A549 (cell line): ENCODE measurements around the gene GAP43. TPM values are rescaled to one million over a fixed set of nuclear protein-coding genes. Genes with fewer than 3 reads are reported as not detected.

ENCODE experiments used
- ATAC-seq, 2 experiments: fragments of 200-7000 bp in 1 of 2; fragments of >200 bp in 1 of 2; cut with Nextera tagmentation in 1 of 2; cut with Tn5 transposase in 1 of 2; 3 replicates each; pipeline versions ENCODE4 v1.8.0 to v1.9.1; 2018 to 2020; ENCODE audit warnings: mild to moderate bottlenecking in 1 of 2, moderate library complexity in 1 of 2
- CTCF ChIA-PET: fragments of 300-600 bp; sonication (Branson Sonifier 250); formaldehyde crosslinking; extraction: SDS; loops from one replicate; lab custom pipeline; 2021; ENCODE audit warnings: antibody characterized with exemption, inconsistent platforms; lab: Yijun Ruan, JAX
- POLR2A ChIA-PET: fragments of 350-600 bp; formaldehyde crosslinking; extraction: SDS; loops from one replicate; lab custom pipeline; 2021; ENCODE audit warnings: antibody characterized with exemption, inconsistent platforms; lab: Yijun Ruan, JAX
- DNase-seq, 2 experiments: peaks; one replicate each; pipeline versions ENCODE4 v3.0.0 to v3.0.0-alpha.2; 2011 to 2016; ENCODE audit warnings: low read depth in 1 of 2, low spot score in 1 of 2
- FAIRE-seq: peaks from 2 replicates; lab custom pipeline; 2011; peaks lifted over from hg19 to GRCh38; lab: Jason Lieb, UNC
- H3K27ac ChIP-seq, 2 experiments: fragments of >200 bp; sonication (Bioruptor Twin); formaldehyde crosslinking; 3 replicates each; pipeline ENCODE4 v1.5.1; 2016 to 2017
- H3K4me1 ChIP-seq: fragments of >200 bp; sonication (Bioruptor Twin); formaldehyde crosslinking; 3 replicates; pipeline ENCODE4 v1.6.1; 2016
- H3K4me2 ChIP-seq: fragments of >200 bp; sonication (Bioruptor Twin); formaldehyde crosslinking; 3 replicates; pipeline ENCODE4 v1.6.1; 2016
- H3K4me3 ChIP-seq: fragments of >200 bp; sonication (Bioruptor Twin); formaldehyde crosslinking; 3 replicates; pipeline ENCODE4 v1.5.1; 2016
- H3K9me3 ChIP-seq: fragments of >200 bp; sonication (Bioruptor Twin); formaldehyde crosslinking; 3 replicates; pipeline ENCODE4 v1.6.1; 2016
- ATOH8 ChIP-seq: fragments of 250-450 bp; sonication (Bioruptor Pico); IDR thresholded peaks from 2 replicates; pipeline ENCODE4 v1.5.0; 2020; ENCODE audit warnings: low read depth, mild to moderate bottlenecking, moderate library complexity
- BCL3 ChIP-seq: fragments of >200 bp; sonication (Bioruptor Twin); formaldehyde crosslinking; IDR thresholded peaks from 3 replicates; pipeline ENCODE4 v1.6.1; 2016
- BHLHE40 ChIP-seq: IDR thresholded peaks from 2 replicates; pipeline ENCODE4 v1.6.1; 2012; ENCODE audit warnings: low read depth, low read length, inconsistent platforms
- CBX2 ChIP-seq: fragments of 200-600 bp; sonication (generic); IDR thresholded peaks from 2 replicates; pipeline ENCODE4 v1.6.1; 2016; ENCODE audit warnings: low read depth, mild to moderate bottlenecking, borderline replicate concordance
- CBX8 ChIP-seq: fragments of 200-600 bp; sonication (generic); IDR thresholded peaks from 2 replicates; pipeline ENCODE4 v1.6.1; 2016
- CEBPB ChIP-seq, 2 experiments: fragments of >200 bp in 1 of 2; sonication (Bioruptor Twin) in 1 of 2; formaldehyde crosslinking in 1 of 2; IDR thresholded peaks; 2 replicates each; pipeline ENCODE4 v1.6.1; 2012 to 2016
- EHMT2 ChIP-seq: fragments of 200-600 bp; sonication (generic); IDR thresholded peaks from 2 replicates; pipeline ENCODE4 v1.6.1; 2016; ENCODE audit warnings: antibody characterized with exemption, low read depth, mild to moderate bottlenecking, moderate library complexity
- ELK1 ChIP-seq: fragments of 150-350 bp; IDR thresholded peaks from 2 replicates; pipeline ENCODE4 v1.6.1; 2014; ENCODE audit warnings: low read depth, mild to moderate bottlenecking, low read length
- EP300 ChIP-seq, 2 experiments: fragments of >200 bp; sonication (Bioruptor Twin); formaldehyde crosslinking; IDR thresholded peaks; 2 replicates in 1 of 2; 3 replicates in 1 of 2; pipeline ENCODE4 v1.6.1; 2016 to 2017
- FOXS1 ChIP-seq: fragments of 250-450 bp; sonication (Bioruptor Pico); IDR thresholded peaks from 2 replicates; pipeline ENCODE4 v1.5.0; 2020; ENCODE audit warnings: mild to moderate bottlenecking, moderate library complexity
- GATA3 ChIP-seq: IDR thresholded peaks from 2 replicates; pipeline ENCODE4 v1.6.1; 2012; ENCODE audit warnings: borderline replicate concordance
- HES2 ChIP-seq: fragments of >200 bp; sonication (Bioruptor Twin); formaldehyde crosslinking; IDR thresholded peaks from 2 replicates; pipeline ENCODE4 v1.6.1; 2016
- KDM5A ChIP-seq: fragments of 200-600 bp; sonication (generic); IDR thresholded peaks from 2 replicates; pipeline ENCODE4 v1.6.1; 2016; ENCODE audit warnings: antibody characterized with exemption, mild to moderate bottlenecking
- MAX ChIP-seq: IDR thresholded peaks from 2 replicates; pipeline ENCODE4 v1.6.1; 2012
- MAZ ChIP-seq: fragments of 150-350 bp; IDR thresholded peaks from 2 replicates; pipeline ENCODE4 v1.6.1; 2014; ENCODE audit warnings: antibody characterized with exemption, low read depth, low read length, borderline replicate concordance
- NFE2L2 ChIP-seq: fragments of 150-350 bp; conservative IDR thresholded peaks from 2 replicates; pipeline ENCODE4 v1.6.1; 2014; ENCODE audit warnings: low read length
- NPAS2 ChIP-seq: fragments of 250-450 bp; sonication (Bioruptor Pico); IDR thresholded peaks from 2 replicates; pipeline ENCODE4 v1.8.0; 2022; ENCODE audit warnings: mild to moderate bottlenecking, moderate library complexity, borderline replicate concordance
- NR3C1 ChIP-seq: fragments of >200 bp; sonication (Bioruptor Twin); formaldehyde crosslinking; IDR thresholded peaks from 3 replicates; pipeline ENCODE4 v1.6.1; 2017
- PBX3 ChIP-seq: IDR thresholded peaks from 2 replicates; pipeline ENCODE4 v1.6.1; 2012
- PHF8 ChIP-seq: fragments of 200-600 bp; sonication (generic); IDR thresholded peaks from 2 replicates; pipeline ENCODE4 v1.6.1; 2016; ENCODE audit warnings: low read depth, mild to moderate bottlenecking, antibody characterized with exemption, moderate library complexity, borderline replicate concordance
- POLR2AphosphoS2 ChIP-seq: conservative IDR thresholded peaks from 2 replicates; pipeline ENCODE4 v1.6.1; 2012; ENCODE audit warnings: low read length, improper control_type of control experiment, inconsistent platforms
- RARB ChIP-seq: fragments of 250-450 bp; sonication (Bioruptor Pico); IDR thresholded peaks from 2 replicates; pipeline ENCODE4 v1.8.0; 2021; ENCODE audit warnings: mild to moderate bottlenecking, moderate library complexity
- RFX5 ChIP-seq: fragments of 450-650 bp; IDR thresholded peaks from 2 replicates; pipeline ENCODE4 v1.7.1; 2014; ENCODE audit warnings: antibody characterized with exemption, mild to moderate bottlenecking, moderate library complexity
- RNF2 ChIP-seq: fragments of 200-600 bp; sonication (generic); IDR thresholded peaks from 2 replicates; pipeline ENCODE4 v1.6.1; 2016; ENCODE audit warnings: low read depth, mild to moderate bottlenecking, antibody characterized with exemption, moderate library complexity, borderline replicate concordance
- USF2 ChIP-seq: fragments of 450-650 bp; IDR thresholded peaks from 2 replicates; pipeline ENCODE4 v1.6.1; 2014; ENCODE audit warnings: antibody characterized with exemption
- ZC3H11A ChIP-seq: fragments of 450-650 bp; IDR thresholded peaks from 2 replicates; pipeline ENCODE4 v1.6.1; 2014; ENCODE audit warnings: antibody characterized with exemption, mild to moderate bottlenecking
- whole genome bisulfite sequencing: methylation state at CpG from one replicate; pipeline ENCODE4 v1.1.6; 2017; ENCODE audit errors: missing lambda C conversion rate; 5-methylcytosine and 5-hydroxymethylcytosine counted together
- polyA plus RNA-seq, 4 experiments: library from polyadenylated mRNA; depleted of rRNA in 3 of 4; stranded (reverse); fragments of >200 nt; fragmentation: RNase III in 1 of 4; extraction: RNeasy Plus Mini Kit Qiagen cat#74134 plus additional on column Dnase treatment in 1 of 4; gene quantifications; 2 replicates in 3 of 4; 3 replicates in 1 of 4; pipeline ENCODE4 v1.2.3, GENCODE V29; 2011 to 2017

GAP43 gene
- polyA plus RNA-seq, 2 of the 4 experiments (the other 2 are of a cell fraction): not detected

- ChIA-PET POLR2A (no interaction called here), CTCF (no interaction called here)
- Histone ChIP-seq H3K27ac (no peak overlapping the region), H3K4me3 (no peak overlapping the region), H3K4me1 (peaks cover 13% of the 10 kb centered on the region), H3K4me2 (no peak overlapping the region), H3K9me3 (no peaks in the 10 kb centered on the region)
- ATAC-seq (no peak), FAIRE-seq (no peak), DNase-seq (no peak)
- TF ChIP-seq MAZ: no peak
- TF ChIP-seq EHMT2: no peak
- TF ChIP-seq PBX3: no peak
- no peak for TF ChIP-seq NFE2L2
- TF ChIP-seq BCL3: no peak
- no peak for TF ChIP-seq KDM5A
- TF ChIP-seq NR3C1: no peak
- no peak for TF ChIP-seq EP300 (IDR thresholded peaks at IDR 0.05)
- TF ChIP-seq RARB: no peak
- TF ChIP-seq POLR2AphosphoS2: no peak
- WGBS: 50% methylated on average over 1 of the region's 1 CpG
These were observed 39.0 kb downstream of the GAP43 start for GRCh38 chr3:115662356-115662755.

- DNase-seq: no peak
- ChIA-PET POLR2A (no interaction called here), CTCF (no interaction called here)
- WGBS: 73% methylated on average over 3 of the region's 3 CpGs
- Histone ChIP-seq H3K4me1 (peaks cover 7% of the 10 kb centered on the region; the same call in 1 of the 3 replicates), H3K4me2 (no peak overlapping the region), H3K4me3 (no peak overlapping the region), H3K9me3 (no peaks in the 10 kb centered on the region), H3K27ac (no peak overlapping the region)
- FAIRE-seq: no peak
- ATAC-seq: no peak
- no peak for TF ChIP-seq ZC3H11A
- no peak for TF ChIP-seq CEBPB (IDR thresholded peaks at IDR 0.05)
- no peak for TF ChIP-seq MAX
- TF ChIP-seq EP300 (IDR thresholded peaks at IDR 0.05): no peak
- TF ChIP-seq PHF8: no peak
- no peak for TF ChIP-seq FOXS1 (CRISPR knock-in tag)
- TF ChIP-seq BHLHE40: no peak
These were observed 40.1 kb downstream of the GAP43 start for GRCh38 chr3:115663414-115663813.

GRCh38 chr3:115666081-115666480 lies 42.8 kb downstream of the GAP43 start:
- CTCF ChIA-PET: interaction anchor here (1.5 to 2.4 kb wide), 4 partner anchors 11 to 449 kb away, joined by 3 to 7 read pairs (median 5); no protein-coding TSS in a partner anchor
- 12% methylated on average over 2 of the region's 2 CpGs for WGBS

More at GRCh38 chr3:115666081-115666480, 42.8 kb downstream of the GAP43 start:
- H3K4me3 ChIP-seq: no peak overlapping the region
- H3K4me1 ChIP-seq: no peaks in the 10 kb centered on the region
- no peak for TF ChIP-seq CBX2
- no peak for TF ChIP-seq GATA3
- TF ChIP-seq ATOH8: no peak
- TF ChIP-seq BHLHE40: no peak
- TF ChIP-seq RNF2: no peak
- no peak for TF ChIP-seq CBX8
- TF ChIP-seq HES2: no peak
- no peak for TF ChIP-seq NPAS2 (CRISPR knock-in tag)
- no peak for TF ChIP-seq CEBPB (IDR thresholded peaks at IDR 0.05)
- no peak for TF ChIP-seq ELK1
- TF ChIP-seq USF2: no peak
- no peak for TF ChIP-seq RFX5
- FAIRE-seq: no peak
- H3K4me2 ChIP-seq: no peak overlapping the region
- ATAC-seq: no peak
- H3K9me3 ChIP-seq: no peaks in the 10 kb centered on the region
- no peak overlapping the region for H3K27ac ChIP-seq
- no peak for DNase-seq
- POLR2A ChIA-PET: interaction anchor here (0.5 kb wide), 1 partner anchor 16 kb away, joined by 4 read pairs; no protein-coding TSS in a partner anchor
